Inflammatory macrophage (primary cell): Measurements from ENCODE around the gene ATP5F1C.
"Not testable (repeated sequence)": the region's sequence is repeated elsewhere in the genome, so short reads cannot be mapped to it uniquely, and the experiment has no call there.

Experiments used
- DNase-seq, 2 donors: peaks; one replicate each; pipeline ENCODE4 v3.0.0-alpha.2; 2020 to 2022
- total RNA-seq, 18 experiments: gene quantifications; one replicate each; lab custom pipeline; 2026; ENCODE audit warnings: mixed read lengths in 6 of 18, inconsistent platforms in 2 of 18; lab: John Stamatoyannopoulos, UW

Gene ATP5F1C
- 119 to 239 (median 177) reads per million in 18 experiments for total RNA-seq

DNA sequence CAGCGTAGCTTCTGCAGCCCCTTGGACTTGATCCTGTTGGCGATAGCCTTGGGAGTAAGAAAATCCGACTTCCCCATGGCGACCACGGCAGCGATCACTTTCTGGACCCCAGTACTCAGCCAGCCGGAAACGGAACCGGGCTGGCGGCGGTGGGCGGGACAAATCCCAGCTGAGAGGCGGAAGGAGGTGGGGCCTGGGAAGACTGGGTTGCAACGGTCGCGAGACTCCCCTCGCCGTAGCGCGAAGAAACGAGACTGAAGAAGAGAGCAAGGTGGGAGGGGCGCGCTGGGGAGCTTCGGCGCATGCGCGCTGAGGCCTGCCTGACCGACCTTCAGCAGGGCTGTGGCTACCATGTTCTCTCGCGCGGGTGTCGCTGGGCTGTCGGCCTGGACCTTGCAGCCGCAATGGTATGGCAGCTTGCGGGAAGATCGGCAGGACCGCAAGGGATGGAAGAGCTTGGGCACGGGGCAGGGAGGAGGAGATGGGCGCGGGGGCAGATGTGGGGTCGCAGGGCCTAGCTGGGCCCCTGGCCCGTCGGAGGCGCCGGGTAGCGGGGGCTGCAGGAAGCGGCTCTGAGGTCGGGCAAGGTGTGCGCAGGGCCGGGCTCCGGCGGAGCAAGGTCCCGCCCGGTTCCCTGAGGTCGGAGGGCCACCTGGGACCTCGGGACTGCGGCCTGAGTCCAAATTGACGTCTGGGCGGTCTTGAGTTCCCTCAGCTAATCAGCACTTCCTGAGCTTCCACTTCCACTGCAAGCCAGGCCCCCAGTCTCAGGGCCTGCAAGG, at the start of gene ATP5F1C, which contains the start of gene KIN:
Gene ATP5F1C (plus strand): TSS at position 321 of the 782 bp plus-strand sequence. CDS start 31 bp downstream, at position 352.
Gene KIN (minus strand): TSS at position 137 of the 782 bp plus-strand sequence. CDS start 60 bp downstream, at position 77.
- DNase-seq: peak; percentile 98

GRCh38 chr10:7738536-7739407, 49.2 kb upstream of the ATP5F1C start:
- no peak for DNase-seq

DNA sequence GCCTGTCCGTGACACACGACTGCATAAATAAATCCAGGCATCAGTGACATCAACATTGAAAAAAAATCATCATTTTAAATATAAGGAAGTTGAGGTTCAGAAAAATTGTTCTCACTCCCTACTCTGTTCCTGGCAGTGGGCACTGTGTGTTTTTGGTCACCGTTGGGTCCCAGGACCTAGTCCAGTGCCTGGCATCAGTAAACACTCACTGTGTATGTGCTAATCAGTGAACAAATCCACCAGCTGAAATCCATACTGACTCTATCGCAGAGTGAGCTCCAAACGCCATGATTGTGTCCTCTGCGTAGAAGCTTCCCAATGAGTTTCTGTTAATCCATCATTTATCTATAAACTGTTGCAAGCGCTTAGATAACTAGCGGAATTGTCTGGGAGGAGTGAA, 43.7 kb upstream of the ATP5F1C start:
- DNase-seq: no peak

DNA sequence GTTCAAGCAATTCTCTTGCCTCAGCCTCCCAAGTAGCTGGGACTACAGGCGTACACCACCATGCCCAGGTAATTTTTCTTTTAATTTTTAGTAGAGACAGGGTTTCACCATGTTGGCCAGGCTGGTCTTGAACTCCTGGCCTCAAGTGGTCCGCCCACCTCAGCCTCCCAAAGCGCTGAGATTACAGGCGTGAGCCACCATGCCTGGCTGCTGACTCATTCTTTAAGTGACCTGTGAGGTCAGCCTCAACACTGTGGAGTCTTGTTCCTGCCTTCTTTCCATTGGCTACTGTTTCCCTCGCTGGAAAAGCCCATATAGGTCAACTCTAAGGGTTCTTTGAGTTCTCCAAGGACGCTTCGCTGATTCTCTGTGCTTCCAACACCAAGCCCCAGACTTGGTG, 39.3 kb upstream of the ATP5F1C start:
- not testable (repeated sequence) for DNase-seq

GRCh38 chr10:7750222-7750621, 37.8 kb upstream of the ATP5F1C start:
- no peak for DNase-seq

- DNase-seq: no peak
Observed at GRCh38 chr10:7752251-7752650, 35.7 kb upstream of the ATP5F1C start.

- no peak for DNase-seq
Observed at GRCh38 chr10:7755103-7755502, 32.9 kb upstream of the ATP5F1C start.

- peak in 1 of 2 donors; percentile 30 for DNase-seq
Observed at GRCh38 chr10:7756360-7756992, 31.5 kb upstream of the ATP5F1C start.

GRCh38 chr10:7763929-7764328, 24.0 kb upstream of the ATP5F1C start:
- peak; percentile 56 to 57 for DNase-seq

DNA sequence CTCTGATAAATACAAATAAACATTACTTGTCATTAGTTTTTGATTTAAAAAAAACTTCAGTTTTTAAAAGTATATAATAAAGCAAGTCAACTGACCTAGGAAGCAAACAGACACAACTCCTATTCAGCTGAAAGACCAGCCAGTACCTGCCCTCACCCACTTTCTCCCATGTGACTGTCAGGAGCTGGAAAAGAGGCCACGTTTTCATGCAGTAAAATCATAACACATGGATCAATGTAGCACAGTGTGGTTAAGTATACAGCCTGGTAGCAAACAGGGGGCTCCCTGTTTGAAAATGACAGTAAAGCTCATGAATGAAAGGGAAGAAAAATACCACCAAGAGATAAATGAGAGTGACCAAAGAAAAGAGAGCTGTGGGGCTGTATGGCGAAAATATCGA, 21.7 kb upstream of the ATP5F1C start:
- no peak for DNase-seq

DNA sequence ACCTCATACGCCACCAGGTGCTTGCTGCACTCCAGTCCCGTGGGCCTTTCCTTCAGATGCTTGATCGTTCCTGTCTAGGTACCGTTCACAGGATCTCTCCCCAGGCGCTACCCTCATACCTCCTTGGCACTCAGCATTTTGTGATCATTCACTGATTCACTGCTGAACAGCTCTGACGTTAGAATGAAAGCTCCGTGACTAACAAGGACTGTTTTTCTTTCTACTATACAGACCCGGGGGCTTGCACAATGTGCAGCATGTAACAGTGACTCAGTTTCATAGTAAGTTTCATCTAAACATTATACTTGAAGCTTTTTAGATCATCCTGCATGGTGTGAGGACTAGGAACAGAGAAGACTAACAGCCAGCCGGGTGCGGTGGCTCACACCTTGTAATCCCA, 20.8 kb upstream of the ATP5F1C start:
- no peak for DNase-seq

DNA sequence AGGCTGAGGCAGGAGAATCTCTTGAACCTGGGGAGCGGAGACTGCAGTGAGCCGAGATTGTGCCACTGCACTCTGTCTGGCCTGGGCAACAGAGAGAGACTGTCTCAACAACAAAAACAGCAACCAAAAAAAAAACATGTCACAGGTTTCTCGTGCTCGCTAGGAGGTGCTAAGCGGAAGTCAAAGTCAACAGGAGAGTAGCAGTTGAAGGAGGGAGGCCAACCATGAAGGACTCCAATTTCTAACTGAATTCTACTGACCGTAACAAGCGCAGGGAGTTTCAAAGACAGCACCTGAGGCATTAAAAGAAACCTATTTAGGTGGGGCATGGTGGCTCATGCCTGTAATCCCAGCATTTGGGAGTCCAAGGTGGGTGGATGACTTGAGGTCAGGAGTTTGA, 19.6 kb upstream of the ATP5F1C start:
- no peak for DNase-seq

- no peak for DNase-seq
Observed at GRCh38 chr10:7773845-7774801, 13.9 kb upstream of the ATP5F1C start.

- no peak for DNase-seq
Observed at GRCh38 chr10:7776777-7777176, 11.2 kb upstream of the ATP5F1C start.

- not testable (repeated sequence) for DNase-seq
Observed at GRCh38 chr10:7782194-7782593, 5.8 kb upstream of the ATP5F1C start.

DNA sequence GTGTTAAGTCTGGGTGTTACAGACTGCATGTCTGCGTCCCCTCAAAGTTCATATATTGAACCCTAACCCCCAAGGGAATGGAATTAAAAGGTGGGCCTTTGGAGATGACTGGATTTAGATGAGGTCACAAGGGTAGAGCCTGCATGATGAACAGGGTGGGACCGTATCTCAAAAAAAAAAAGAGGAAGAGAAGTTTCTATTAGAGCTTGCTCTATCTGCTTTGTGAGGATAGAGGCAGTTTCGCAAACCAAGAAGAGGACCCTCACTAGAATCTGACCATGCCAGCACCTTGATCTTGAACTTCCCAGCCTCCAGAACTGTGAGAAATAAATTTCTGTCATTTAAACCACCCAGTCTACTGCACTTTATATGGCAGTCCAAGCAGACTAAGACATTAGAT, 1.5 kb upstream of the ATP5F1C start:
- peak in 1 of 2 donors; percentile 26 for DNase-seq

DNA sequence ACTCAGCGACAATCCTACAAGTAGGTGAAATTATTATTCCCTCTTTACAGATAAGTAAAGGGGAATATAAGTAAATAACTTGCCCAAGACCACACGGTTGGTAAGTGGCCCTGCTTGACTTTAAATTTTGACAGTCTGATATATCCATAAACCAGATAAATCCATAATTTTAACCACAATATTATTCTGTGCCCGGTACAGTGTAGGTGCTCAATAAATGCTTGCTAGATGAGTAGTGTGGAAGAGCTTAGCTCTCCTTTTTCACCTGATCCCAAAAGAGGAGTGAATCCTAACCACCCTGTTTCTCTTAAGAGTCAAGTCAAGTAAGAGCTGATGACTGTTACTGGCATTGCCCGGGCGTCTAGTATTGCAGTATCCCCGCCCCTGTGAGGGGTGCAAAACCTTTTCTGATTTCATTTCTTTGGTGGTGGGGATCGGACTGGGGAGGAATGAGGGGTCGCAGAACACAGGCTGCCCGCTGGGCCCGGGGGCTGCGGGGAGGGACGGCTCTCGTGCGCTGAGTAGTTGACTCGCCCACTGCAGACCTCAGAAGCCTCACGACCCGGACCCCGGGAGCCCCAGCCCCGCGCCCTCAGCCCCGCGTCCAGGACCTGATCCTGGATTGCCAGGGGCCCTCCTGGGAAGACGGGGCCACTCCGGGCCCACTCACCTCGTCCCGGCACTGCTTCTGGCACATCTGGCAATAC, 674 bp upstream of the ATP5F1C start:
- DNase-seq: peak in 1 of 2 donors; percentile 5

GRCh38 chr10:7788639-7789286, 786 bp downstream of the ATP5F1C start:
- no peak for DNase-seq

DNA sequence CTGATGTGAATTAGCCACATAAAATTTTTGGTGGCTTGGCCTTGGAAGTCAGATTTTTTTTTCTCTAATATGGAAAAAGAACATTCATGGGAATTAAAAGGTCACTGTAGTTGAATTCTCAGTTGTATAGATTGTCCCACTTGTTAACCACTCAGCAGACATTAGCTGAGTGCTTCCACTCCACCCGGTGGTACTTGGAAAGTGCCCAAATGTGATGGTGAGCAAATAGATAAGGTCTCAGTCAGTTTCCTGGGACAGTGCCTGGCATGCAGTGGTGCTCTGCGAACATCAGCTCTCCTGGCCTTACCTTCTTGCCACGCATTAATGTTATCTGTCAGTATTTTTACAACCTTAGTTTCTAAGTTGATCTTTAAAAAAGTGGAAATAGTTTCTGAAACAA, 1.4 kb downstream of the ATP5F1C start:
- no peak for DNase-seq

DNA sequence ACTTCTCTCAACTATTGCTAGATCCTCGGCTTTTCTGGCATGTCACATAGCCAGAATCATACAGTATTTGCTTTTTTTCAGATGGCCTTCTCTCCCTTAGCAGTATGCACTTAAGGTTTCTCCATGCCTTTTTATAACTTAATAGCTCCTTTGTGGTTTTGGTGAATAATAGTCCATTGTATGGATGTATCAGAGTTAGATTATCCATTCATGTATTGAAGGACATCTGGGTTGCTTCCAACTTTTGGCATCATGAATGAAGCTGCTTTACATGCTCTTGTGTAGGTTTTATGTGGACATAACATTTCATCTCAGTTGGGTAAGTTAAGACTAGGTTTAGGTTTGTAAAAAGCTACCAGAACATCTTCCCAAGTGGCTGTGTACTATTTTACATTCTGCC, 4.6 kb downstream of the ATP5F1C start:
- DNase-seq: no peak
